Measurements from ENCODE around the gene MYO9A. TPM values are rescaled to one million over a fixed set of nuclear protein-coding genes. Genes with fewer than 3 reads are reported as not detected.

Gene MYO9A
- total RNA-seq, 1 experiment from 2014 or later = 30.1 TPM

GRCh38 chr15:72070817-72071447, 47.0 kb downstream of the MYO9A start:
- CTCF ChIA-PET = no interaction called here
- Histone ChIP-seq H3K4me3 (ENCODE audit: low read depth, low read length, poor library complexity, severe bottlenecking) (no peak overlapping the region), H3K27ac (ENCODE audit: low read depth, low read length, poor library complexity, severe bottlenecking) (no peak overlapping the region), H3K27me3 (replicated peaks; ENCODE audit: insufficient read depth, low read depth, low read length, poor library complexity) (no peaks in the 10 kb centered on the region), H3K4me1 (ENCODE audit: insufficient read depth, low read length, poor library complexity, severe bottlenecking) (no peaks in the 10 kb centered on the region), H3K36me3 (ENCODE audit: insufficient read depth, low read length, poor library complexity, severe bottlenecking) (no peaks in the 10 kb centered on the region), H3K9me3 (ENCODE audit: low read depth, low read length, poor library complexity, severe bottlenecking) (no peaks in the 10 kb centered on the region)
- DNase-seq (ENCODE audit: low spot score) = no peak
- BruUV-seq (replicated peaks) = no TSS peak
- no peak for TF ChIP-seq EZH2 (IDR thresholded peaks at IDR 0.05; ENCODE audit: borderline replicate concordance, low read depth, low read length, poor library complexity, severe bottlenecking)
- TF ChIP-seq, protein P1, sequence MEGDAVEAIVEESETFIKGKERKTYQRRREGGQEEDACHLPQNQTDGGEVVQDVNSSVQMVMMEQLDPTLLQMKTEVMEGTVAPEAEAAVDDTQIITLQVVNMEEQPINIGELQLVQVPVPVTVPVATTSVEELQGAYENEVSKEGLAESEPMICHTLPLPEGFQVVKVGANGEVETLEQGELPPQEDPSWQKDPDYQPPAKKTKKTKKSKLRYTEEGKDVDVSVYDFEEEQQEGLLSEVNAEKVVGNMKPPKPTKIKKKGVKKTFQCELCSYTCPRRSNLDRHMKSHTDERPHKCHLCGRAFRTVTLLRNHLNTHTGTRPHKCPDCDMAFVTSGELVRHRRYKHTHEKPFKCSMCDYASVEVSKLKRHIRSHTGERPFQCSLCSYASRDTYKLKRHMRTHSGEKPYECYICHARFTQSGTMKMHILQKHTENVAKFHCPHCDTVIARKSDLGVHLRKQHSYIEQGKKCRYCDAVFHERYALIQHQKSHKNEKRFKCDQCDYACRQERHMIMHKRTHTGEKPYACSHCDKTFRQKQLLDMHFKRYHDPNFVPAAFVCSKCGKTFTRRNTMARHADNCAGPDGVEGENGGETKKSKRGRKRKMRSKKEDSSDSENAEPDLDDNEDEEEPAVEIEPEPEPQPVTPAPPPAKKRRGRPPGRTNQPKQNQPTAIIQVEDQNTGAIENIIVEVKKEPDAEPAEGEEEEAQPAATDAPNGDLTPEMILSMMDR (conservative IDR thresholded peaks at IDR 0.05; ENCODE audit: low read depth, low read length) = no peak
- POLR2A ChIA-PET (ENCODE audit: low non-redundant PET) = no interaction called here
- intact Hi-C loops (cut with micrococcal nuclease; ENCODE audit: unreplicated experiment) = no loop called here

DNA sequence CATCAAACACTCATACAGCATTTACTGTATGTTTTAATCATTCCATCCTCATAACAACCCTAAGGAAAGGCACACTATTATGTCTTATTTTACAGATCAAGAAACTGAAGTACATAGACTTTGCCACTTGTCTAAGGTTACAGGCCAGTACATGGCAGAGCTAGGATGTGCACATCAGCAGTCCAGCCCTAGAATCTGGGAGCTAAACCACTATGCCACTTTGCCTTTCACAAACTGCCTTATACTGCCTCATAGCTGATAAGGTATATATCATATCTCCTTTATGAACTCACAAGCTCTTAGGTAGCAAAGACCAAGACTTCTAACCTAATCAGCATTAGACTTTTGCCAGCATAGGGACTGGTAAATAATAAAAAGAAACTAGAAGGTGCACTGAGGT, 49.1 kb downstream of the MYO9A start:
- POLR2A ChIA-PET (ENCODE audit: low non-redundant PET) = interaction anchor here (0.6 kb wide), 1 partner anchor 60 kb away, joined by 4 read pairs; no protein-coding TSS in a partner anchor
- TF ChIP-seq EZH2 (IDR thresholded peaks at IDR 0.05; ENCODE audit: borderline replicate concordance, low read depth, low read length, poor library complexity, severe bottlenecking) = no peak
- TF ChIP-seq, protein P1 (conservative IDR thresholded peaks at IDR 0.05; ENCODE audit: low read depth, low read length) = no peak
- CTCF ChIA-PET = no interaction called here
- no peak overlapping the region for H3K27ac ChIP-seq (ENCODE audit: low read depth, low read length, poor library complexity, severe bottlenecking)
- intact Hi-C loops (cut with micrococcal nuclease; ENCODE audit: unreplicated experiment) = no loop called here
- no peak overlapping the region for H3K4me3 ChIP-seq (ENCODE audit: low read depth, low read length, poor library complexity, severe bottlenecking)
- no TSS peak for BruUV-seq (replicated peaks)
- no peaks in the 10 kb centered on the region for H3K27me3 ChIP-seq (replicated peaks; ENCODE audit: insufficient read depth, low read depth, low read length, poor library complexity)
- DNase-seq (ENCODE audit: low spot score) = no peak
- no peaks in the 10 kb centered on the region for H3K9me3 ChIP-seq (ENCODE audit: low read depth, low read length, poor library complexity, severe bottlenecking)
- no peaks in the 10 kb centered on the region for H3K36me3 ChIP-seq (ENCODE audit: insufficient read depth, low read length, poor library complexity, severe bottlenecking)
- no peaks in the 10 kb centered on the region for H3K4me1 ChIP-seq (ENCODE audit: insufficient read depth, low read length, poor library complexity, severe bottlenecking)

DNA sequence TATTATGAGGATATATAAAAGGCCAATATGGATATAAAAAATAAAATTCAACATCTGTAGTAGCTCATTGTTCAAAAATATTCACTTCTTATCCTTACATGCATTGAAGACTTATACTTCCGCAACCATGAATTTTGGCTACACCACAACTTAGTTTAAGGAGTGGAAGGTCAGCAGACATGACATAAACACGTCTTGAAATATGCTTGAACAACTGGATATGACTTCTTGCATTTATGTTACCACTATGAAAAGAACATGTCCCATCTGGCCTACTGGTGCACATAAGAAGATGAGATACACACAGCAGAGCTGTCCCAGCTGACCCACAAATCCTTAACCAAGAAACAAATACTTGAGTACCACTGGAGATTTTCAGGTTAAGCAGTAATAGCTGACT, 52.1 kb downstream of the MYO9A start:
- TF ChIP-seq EZH2 (IDR thresholded peaks at IDR 0.05; ENCODE audit: borderline replicate concordance, low read depth, low read length, poor library complexity, severe bottlenecking) = no peak
- TF ChIP-seq, protein P1 (conservative IDR thresholded peaks at IDR 0.05; ENCODE audit: low read depth, low read length) = no peak
- Histone ChIP-seq H3K27ac (ENCODE audit: low read depth, low read length, poor library complexity, severe bottlenecking) (no peak overlapping the region), H3K4me1 (ENCODE audit: insufficient read depth, low read length, poor library complexity, severe bottlenecking) (no peaks in the 10 kb centered on the region), H3K36me3 (ENCODE audit: insufficient read depth, low read length, poor library complexity, severe bottlenecking) (no peaks in the 10 kb centered on the region), H3K4me3 (ENCODE audit: low read depth, low read length, poor library complexity, severe bottlenecking) (no peak overlapping the region), H3K27me3 (replicated peaks; ENCODE audit: insufficient read depth, low read depth, low read length, poor library complexity) (no peaks in the 10 kb centered on the region), H3K9me3 (ENCODE audit: low read depth, low read length, poor library complexity, severe bottlenecking) (no peaks in the 10 kb centered on the region)
- no TSS peak for BruUV-seq (replicated peaks)
- no peak for DNase-seq (ENCODE audit: low spot score)
- CTCF ChIA-PET = no interaction called here
- intact Hi-C loops (cut with micrococcal nuclease; ENCODE audit: unreplicated experiment) = no loop called here
- POLR2A ChIA-PET (ENCODE audit: low non-redundant PET) = no interaction called here
